Fibroblast of the aortic adventitia (primary cell): Measurements from ENCODE around the gene NFKBIZ. TPM values are rescaled to one million over a fixed set of nuclear protein-coding genes. Genes with fewer than 3 reads are reported as not detected.

ENCODE experiments used
- DNase-seq: peaks from one replicate; pipeline ENCODE4 v3.0.0-alpha.2; 2010; ENCODE audit warnings: low read depth
- H3K4me3 ChIP-seq: 2 replicates; pipeline ENCODE4 v1.5.1; 2011; ENCODE audit warnings: low read depth, mild to moderate bottlenecking, control low read depth, low read length, moderate library complexity
- CTCF ChIP-seq: IDR thresholded peaks from 2 replicates; pipeline ENCODE4 v1.5.1; 2011; ENCODE audit warnings: mild to moderate bottlenecking, low read length, control low read depth, inconsistent platforms; ENCODE audit not compliant: insufficient read depth
- total RNA-seq: library from RNA; depleted of rRNA; stranded (reverse); fragments of >200 nt; gene quantifications from 2 replicates; pipeline ENCODE4 v1.2.3, GENCODE V29; 2012; ENCODE audit warnings: low replicate concordance

Gene NFKBIZ
- total RNA-seq, 1 donor = 17.5 TPM

GRCh38 chr3:101854608-101855304 lies 5.4 kb downstream of the NFKBIZ start:
- DNase-seq = no peak
- TF ChIP-seq CTCF = no peak
- H3K4me3 ChIP-seq = no peak overlapping the region

- DNase-seq = no peak
- H3K4me3 ChIP-seq = no peak overlapping the region
- no peak for TF ChIP-seq CTCF
These were observed 8.0 kb downstream of the NFKBIZ start for GRCh38 chr3:101857301-101857741.

GRCh38 chr3:101858464-101859030 lies 9.2 kb downstream of the NFKBIZ start:
- H3K4me3 ChIP-seq = no peak overlapping the region
- no peak for TF ChIP-seq CTCF
- DNase-seq = peak; percentile 7

DNA sequence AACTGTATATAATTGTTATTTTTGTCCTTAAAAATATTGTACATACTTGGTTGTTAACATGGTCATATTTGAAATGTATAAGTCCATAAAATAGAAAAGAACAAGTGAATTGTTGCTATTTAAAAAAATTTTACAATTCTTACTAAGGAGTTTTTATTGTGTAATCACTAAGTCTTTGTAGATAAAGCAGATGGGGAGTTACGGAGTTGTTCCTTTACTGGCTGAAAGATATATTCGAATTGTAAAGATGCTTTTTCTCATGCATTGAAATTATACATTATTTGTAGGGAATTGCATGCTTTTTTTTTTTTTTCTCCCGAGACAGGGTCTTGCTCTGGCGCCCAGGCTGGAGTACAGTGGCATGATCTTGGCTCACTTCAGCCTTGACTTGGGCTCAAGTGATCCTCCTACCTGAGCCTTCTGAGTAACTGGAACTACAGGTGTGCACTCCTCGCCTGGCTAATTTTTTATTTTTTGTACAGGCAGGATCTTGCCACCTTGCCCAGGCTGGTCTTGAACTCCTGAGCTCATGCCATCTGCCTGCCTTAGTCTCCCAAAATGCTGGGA lies 10.7 kb downstream of the NFKBIZ start:
- TF ChIP-seq CTCF = no peak
- H3K4me3 ChIP-seq = no peak overlapping the region
- DNase-seq = peak; percentile 2

DNA sequence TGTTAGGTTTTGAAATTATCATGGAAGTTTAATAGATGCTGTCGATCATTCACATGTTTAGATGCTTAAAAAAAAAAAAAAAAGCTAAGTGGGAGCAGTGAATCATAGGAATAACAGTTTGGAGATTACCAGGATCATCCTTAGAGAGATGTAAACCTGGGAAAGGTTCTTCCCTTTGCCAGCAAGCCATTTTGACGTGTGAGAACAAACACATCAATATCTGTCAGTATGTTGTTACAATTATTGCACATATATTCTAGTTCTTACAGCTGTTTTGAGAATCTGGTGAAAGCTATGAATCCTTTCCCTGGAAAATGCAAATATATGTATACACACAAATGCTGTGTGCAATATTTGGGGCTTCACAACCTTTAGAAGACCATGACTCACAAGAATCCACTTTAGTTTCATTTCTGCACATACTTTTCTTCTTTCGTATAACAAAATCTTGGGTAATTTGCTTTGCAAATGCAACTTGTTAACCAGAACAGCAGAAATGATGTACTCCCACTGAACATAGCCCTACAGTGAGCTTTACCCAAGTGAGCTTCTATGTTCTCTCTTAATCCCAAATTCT lies 12.0 kb downstream of the NFKBIZ start:
- no peak overlapping the region for H3K4me3 ChIP-seq
- no peak for DNase-seq
- no peak for TF ChIP-seq CTCF

GRCh38 chr3:101861789-101862415 lies 12.6 kb downstream of the NFKBIZ start:
- no peak overlapping the region for H3K4me3 ChIP-seq
- DNase-seq = peak; percentile 22
- TF ChIP-seq CTCF = no peak
